ENCODE data around the gene KEAP1.

KEAP1 gene

GRCh38 chr19:10523135-10523636 is 20.0 kb upstream of the KEAP1 start:
- DNase-seq (ENCODE audit: low spot score): no peak

GRCh38 chr19:10521461-10522171 is 18.5 kb upstream of the KEAP1 start:
- no peak for DNase-seq (ENCODE audit: low spot score)

- no peak for DNase-seq (ENCODE audit: low spot score)
Observed at GRCh38 chr19:10520652-10521318, 17.6 kb upstream of the KEAP1 start.

- DNase-seq (ENCODE audit: low spot score): no peak
Observed at GRCh38 chr19:10519421-10519820, 16.3 kb upstream of the KEAP1 start.

GRCh38 chr19:10518444-10519361 is 15.5 kb upstream of the KEAP1 start:
- DNase-seq (ENCODE audit: low spot score): no peak

GRCh38 chr19:10517760-10518443 is 14.7 kb upstream of the KEAP1 start:
- no peak for DNase-seq (ENCODE audit: low spot score)

- DNase-seq (ENCODE audit: low spot score): no peak
Observed at GRCh38 chr19:10517361-10517759, 14.2 kb upstream of the KEAP1 start, which contains the start of gene S1PR5. Gene S1PR5 (minus strand): TSS chr19:10517447. CDS start chr19:10515011, 2,436 bp downstream.

GRCh38 chr19:10516671-10517286 is 13.6 kb upstream of the KEAP1 start:
- DNase-seq (ENCODE audit: low spot score): no peak

GRCh38 chr19:10516064-10516385 is 12.9 kb upstream of the KEAP1 start:
- DNase-seq (ENCODE audit: low spot score): no peak

- DNase-seq (ENCODE audit: low spot score): peak; percentile 69
Observed at GRCh38 chr19:10514211-10515145, 11.3 kb upstream of the KEAP1 start.

- DNase-seq (ENCODE audit: low spot score): no peak
Observed at GRCh38 chr19:10513223-10513622, 10.1 kb upstream of the KEAP1 start.

- peak; percentile 79 for DNase-seq (ENCODE audit: low spot score)
Observed at GRCh38 chr19:10510301-10510802, 7.2 kb upstream of the KEAP1 start.

GRCh38 chr19:10508707-10509106 is 5.6 kb upstream of the KEAP1 start:
- DNase-seq (ENCODE audit: low spot score): no peak

- no peak for DNase-seq (ENCODE audit: low spot score)
Observed at GRCh38 chr19:10508036-10508435, 4.9 kb upstream of the KEAP1 start.

GRCh38 chr19:10505583-10506229 is 2.5 kb upstream of the KEAP1 start:
- DNase-seq (ENCODE audit: low spot score): peak; percentile 76

- DNase-seq (ENCODE audit: low spot score): peak; percentile 90
Observed at GRCh38 chr19:10502524-10503001, 593 bp downstream of the KEAP1 start.

GRCh38 chr19:10501971-10502523 is 1.1 kb downstream of the KEAP1 start:
- peak; percentile 63 for DNase-seq (ENCODE audit: low spot score)

GRCh38 chr19:10500247-10500592 is 2.9 kb downstream of the KEAP1 start:
- no peak for DNase-seq (ENCODE audit: low spot score)

GRCh38 chr19:10499550-10500246 is 3.5 kb downstream of the KEAP1 start:
- no peak for DNase-seq (ENCODE audit: low spot score)

All from germinal center (tissue), 1 donor.